ENCODE data around the gene ZFYVE19. TPM values are rescaled to one million over a fixed set of nuclear protein-coding genes. Genes with fewer than 3 reads are reported as not detected.

ZFYVE19 gene
- total and polyA plus RNA-seq, 2 of the 13 experiments (the other 11 are each of a cell fraction or from before 2014, with no cell fraction given): 23.3 to 44.0 TPM

DNA sequence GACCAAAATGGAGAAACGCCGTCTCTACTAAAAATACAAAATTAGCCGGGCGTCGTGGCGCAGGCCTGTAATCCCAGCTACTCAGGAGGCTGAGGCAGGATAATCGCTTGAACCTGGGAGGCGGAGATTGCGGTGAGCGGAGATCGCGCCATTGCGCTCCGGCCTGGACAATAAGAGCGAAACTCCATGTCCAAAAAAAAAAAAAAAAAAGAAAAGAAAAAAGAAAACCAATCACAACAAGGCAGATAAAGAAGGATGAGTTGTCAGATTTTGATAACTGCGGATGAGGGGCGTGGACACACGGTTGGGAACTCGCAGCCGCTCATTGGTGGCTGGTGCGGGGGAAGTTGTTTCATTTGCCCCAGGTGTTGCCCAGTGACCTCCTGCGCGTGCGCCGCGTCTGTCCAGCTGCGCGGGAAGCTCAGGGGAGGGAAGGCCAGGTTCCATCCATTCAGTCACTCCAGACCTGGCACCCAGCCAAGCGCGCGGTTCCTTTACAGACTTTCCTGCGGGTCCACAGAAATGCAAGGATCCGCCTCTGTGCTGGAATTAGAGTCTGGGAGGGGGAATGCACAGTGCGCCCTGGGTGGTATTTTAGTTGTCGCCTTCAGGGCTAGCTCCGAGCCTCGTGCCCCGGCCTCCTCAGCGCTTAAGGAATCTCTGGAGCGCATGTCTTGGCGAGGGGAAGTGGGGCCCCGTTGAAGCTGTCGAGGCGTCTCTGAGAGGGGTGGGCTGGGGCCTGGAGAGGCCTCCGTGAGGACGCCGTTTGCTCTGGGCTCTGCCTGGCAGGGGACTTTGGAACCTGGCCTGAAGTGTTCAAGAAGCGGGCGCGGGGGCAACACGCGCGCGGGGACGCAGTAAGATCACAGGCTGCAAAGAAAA is 43.7 kb upstream of the ZFYVE19 start (continued):
- TF ChIP-seq, protein P1, sequence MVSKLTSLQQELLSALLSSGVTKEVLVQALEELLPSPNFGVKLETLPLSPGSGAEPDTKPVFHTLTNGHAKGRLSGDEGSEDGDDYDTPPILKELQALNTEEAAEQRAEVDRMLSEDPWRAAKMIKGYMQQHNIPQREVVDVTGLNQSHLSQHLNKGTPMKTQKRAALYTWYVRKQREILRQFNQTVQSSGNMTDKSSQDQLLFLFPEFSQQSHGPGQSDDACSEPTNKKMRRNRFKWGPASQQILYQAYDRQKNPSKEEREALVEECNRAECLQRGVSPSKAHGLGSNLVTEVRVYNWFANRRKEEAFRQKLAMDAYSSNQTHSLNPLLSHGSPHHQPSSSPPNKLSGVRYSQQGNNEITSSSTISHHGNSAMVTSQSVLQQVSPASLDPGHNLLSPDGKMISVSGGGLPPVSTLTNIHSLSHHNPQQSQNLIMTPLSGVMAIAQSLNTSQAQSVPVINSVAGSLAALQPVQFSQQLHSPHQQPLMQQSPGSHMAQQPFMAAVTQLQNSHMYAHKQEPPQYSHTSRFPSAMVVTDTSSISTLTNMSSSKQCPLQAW (CRISPR knock-in tag; IDR thresholded peaks at IDR 0.05): peak; percentile 61
- TF ChIP-seq ZNF570 (CRISPR knock-in tag; IDR thresholded peaks at IDR 0.05; ENCODE audit: borderline replicate concordance) (no peak; the same call in 1 of the 2 replicates), DR1 (CRISPR knock-in tag; IDR thresholded peaks at IDR 0.05) (peak; percentile 28; the same call in 1 of the 2 replicates), KLF16 (CRISPR knock-in tag; IDR thresholded peaks at IDR 0.05) (no peak), ZFY (CRISPR knock-in tag; IDR thresholded peaks at IDR 0.05) (peak; percentile 85), MTF1 (CRISPR knock-in tag; IDR thresholded peaks at IDR 0.05) (peak; percentile 60; the same call in 1 of the 2 replicates), ZBTB20 (CRISPR knock-in tag; IDR thresholded peaks at IDR 0.05; ENCODE audit: borderline replicate concordance, low read depth) (no peak; the same call in 1 of the 2 replicates), ATF1 (CRISPR knock-in tag; IDR thresholded peaks at IDR 0.05) (no peak), HOXA3 (CRISPR knock-in tag; IDR thresholded peaks at IDR 0.05) (peak; percentile 80), ZNF552 (CRISPR knock-in tag; IDR thresholded peaks at IDR 0.05; ENCODE audit: borderline replicate concordance) (0 out of 2 replicates have a peak, but pooled peaks have one; percentile 83), TBP (CRISPR knock-in tag; IDR thresholded peaks at IDR 0.05) (no peak), NRL (CRISPR knock-in tag; IDR thresholded peaks at IDR 0.05; ENCODE audit: borderline replicate concordance) (0 out of 2 replicates have a peak, but pooled peaks have one; percentile 48), SCMH1 (CRISPR knock-in tag; IDR thresholded peaks at IDR 0.05; ENCODE audit: borderline replicate concordance) (no peak)
- TF ChIP-seq, protein P2, sequence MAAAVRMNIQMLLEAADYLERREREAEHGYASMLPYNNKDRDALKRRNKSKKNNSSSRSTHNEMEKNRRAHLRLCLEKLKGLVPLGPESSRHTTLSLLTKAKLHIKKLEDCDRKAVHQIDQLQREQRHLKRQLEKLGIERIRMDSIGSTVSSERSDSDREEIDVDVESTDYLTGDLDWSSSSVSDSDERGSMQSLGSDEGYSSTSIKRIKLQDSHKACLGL (CRISPR knock-in tag; IDR thresholded peaks at IDR 0.05): peak; percentile 32; the same call in 1 of the 2 replicates
- TF ChIP-seq, protein P3, sequence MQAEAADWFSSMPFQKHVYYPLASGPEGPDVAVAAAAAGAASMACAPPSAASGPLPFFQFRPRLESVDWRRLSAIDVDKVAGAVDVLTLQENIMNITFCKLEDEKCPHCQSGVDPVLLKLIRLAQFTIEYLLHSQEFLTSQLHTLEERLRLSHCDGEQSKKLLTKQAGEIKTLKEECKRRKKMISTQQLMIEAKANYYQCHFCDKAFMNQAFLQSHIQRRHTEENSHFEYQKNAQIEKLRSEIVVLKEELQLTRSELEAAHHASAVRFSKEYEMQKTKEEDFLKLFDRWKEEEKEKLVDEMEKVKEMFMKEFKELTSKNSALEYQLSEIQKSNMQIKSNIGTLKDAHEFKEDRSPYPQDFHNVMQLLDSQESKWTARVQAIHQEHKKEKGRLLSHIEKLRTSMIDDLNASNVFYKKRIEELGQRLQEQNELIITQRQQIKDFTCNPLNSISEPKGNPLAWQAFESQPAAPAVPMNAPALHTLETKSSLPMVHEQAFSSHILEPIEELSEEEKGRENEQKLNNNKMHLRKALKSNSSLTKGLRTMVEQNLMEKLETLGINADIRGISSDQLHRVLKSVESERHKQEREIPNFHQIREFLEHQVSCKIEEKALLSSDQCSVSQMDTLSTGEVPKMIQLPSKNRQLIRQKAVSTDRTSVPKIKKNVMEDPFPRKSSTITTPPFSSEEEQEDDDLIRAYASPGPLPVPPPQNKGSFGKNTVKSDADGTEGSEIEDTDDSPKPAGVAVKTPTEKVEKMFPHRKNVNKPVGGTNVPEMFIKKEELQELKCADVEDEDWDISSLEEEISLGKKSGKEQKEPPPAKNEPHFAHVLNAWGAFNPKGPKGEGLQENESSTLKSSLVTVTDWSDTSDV (CRISPR knock-in tag; IDR thresholded peaks at IDR 0.05): peak; percentile 25; the same call in 1 of the 2 replicates
- TF ChIP-seq, protein P4, sequence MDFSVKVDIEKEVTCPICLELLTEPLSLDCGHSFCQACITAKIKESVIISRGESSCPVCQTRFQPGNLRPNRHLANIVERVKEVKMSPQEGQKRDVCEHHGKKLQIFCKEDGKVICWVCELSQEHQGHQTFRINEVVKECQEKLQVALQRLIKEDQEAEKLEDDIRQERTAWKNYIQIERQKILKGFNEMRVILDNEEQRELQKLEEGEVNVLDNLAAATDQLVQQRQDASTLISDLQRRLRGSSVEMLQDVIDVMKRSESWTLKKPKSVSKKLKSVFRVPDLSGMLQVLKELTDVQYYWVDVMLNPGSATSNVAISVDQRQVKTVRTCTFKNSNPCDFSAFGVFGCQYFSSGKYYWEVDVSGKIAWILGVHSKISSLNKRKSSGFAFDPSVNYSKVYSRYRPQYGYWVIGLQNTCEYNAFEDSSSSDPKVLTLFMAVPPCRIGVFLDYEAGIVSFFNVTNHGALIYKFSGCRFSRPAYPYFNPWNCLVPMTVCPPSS (IDR thresholded peaks at IDR 0.05): no peak
- TF ChIP-seq, protein P5, sequence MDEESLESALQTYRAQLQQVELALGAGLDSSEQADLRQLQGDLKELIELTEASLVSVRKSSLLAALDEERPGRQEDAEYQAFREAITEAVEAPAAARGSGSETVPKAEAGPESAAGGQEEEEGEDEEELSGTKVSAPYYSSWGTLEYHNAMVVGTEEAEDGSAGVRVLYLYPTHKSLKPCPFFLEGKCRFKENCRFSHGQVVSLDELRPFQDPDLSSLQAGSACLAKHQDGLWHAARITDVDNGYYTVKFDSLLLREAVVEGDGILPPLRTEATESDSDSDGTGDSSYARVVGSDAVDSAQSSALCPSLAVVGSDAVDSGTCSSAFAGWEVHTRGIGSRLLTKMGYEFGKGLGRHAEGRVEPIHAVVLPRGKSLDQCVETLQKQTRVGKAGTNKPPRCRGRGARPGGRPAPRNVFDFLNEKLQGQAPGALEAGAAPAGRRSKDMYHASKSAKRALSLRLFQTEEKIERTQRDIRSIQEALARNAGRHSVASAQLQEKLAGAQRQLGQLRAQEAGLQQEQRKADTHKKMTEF (CRISPR knock-in tag; IDR thresholded peaks at IDR 0.05): no peak
- TF ChIP-seq, protein P6, sequence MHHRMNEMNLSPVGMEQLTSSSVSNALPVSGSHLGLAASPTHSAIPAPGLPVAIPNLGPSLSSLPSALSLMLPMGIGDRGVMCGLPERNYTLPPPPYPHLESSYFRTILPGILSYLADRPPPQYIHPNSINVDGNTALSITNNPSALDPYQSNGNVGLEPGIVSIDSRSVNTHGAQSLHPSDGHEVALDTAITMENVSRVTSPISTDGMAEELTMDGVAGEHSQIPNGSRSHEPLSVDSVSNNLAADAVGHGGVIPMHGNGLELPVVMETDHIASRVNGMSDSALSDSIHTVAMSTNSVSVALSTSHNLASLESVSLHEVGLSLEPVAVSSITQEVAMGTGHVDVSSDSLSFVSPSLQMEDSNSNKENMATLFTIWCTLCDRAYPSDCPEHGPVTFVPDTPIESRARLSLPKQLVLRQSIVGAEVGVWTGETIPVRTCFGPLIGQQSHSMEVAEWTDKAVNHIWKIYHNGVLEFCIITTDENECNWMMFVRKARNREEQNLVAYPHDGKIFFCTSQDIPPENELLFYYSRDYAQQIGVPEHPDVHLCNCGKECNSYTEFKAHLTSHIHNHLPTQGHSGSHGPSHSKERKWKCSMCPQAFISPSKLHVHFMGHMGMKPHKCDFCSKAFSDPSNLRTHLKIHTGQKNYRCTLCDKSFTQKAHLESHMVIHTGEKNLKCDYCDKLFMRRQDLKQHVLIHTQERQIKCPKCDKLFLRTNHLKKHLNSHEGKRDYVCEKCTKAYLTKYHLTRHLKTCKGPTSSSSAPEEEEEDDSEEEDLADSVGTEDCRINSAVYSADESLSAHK (CRISPR knock-in tag; IDR thresholded peaks at IDR 0.05; ENCODE audit: borderline replicate concordance): no peak

Data from HepG2 (cell line).